ENCODE data around the gene RNF222. TPM values are rescaled to one million over a fixed set of nuclear protein-coding genes. Genes with fewer than 3 reads are reported as not detected.

The RNF222 gene
- total and polyA plus RNA-seq, 2 of the 8 experiments (the other 6 are each of a cell fraction or from before 2014, with no cell fraction given): not detected

DNA sequence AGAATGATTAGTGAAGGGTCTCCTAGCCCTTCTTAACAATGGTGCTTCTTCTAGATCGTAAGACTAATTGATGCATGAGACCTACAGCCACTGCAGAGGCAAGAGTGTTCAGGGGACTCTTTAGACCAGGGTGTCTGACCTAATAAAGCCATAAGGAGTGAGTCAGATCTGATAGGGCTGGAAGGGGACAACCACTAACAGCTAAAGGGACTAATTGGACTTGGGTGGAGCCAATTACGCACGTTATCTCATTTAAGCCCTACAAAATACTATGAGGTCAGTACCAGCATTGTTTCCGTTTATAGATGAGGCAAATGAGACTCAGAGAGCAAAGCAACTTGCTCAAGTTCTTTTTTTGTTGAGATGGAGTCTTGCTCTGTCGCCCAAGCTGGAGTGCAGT, 14.5 kb upstream of the RNF222 start (continued):
- TF ChIP-seq, protein P1, sequence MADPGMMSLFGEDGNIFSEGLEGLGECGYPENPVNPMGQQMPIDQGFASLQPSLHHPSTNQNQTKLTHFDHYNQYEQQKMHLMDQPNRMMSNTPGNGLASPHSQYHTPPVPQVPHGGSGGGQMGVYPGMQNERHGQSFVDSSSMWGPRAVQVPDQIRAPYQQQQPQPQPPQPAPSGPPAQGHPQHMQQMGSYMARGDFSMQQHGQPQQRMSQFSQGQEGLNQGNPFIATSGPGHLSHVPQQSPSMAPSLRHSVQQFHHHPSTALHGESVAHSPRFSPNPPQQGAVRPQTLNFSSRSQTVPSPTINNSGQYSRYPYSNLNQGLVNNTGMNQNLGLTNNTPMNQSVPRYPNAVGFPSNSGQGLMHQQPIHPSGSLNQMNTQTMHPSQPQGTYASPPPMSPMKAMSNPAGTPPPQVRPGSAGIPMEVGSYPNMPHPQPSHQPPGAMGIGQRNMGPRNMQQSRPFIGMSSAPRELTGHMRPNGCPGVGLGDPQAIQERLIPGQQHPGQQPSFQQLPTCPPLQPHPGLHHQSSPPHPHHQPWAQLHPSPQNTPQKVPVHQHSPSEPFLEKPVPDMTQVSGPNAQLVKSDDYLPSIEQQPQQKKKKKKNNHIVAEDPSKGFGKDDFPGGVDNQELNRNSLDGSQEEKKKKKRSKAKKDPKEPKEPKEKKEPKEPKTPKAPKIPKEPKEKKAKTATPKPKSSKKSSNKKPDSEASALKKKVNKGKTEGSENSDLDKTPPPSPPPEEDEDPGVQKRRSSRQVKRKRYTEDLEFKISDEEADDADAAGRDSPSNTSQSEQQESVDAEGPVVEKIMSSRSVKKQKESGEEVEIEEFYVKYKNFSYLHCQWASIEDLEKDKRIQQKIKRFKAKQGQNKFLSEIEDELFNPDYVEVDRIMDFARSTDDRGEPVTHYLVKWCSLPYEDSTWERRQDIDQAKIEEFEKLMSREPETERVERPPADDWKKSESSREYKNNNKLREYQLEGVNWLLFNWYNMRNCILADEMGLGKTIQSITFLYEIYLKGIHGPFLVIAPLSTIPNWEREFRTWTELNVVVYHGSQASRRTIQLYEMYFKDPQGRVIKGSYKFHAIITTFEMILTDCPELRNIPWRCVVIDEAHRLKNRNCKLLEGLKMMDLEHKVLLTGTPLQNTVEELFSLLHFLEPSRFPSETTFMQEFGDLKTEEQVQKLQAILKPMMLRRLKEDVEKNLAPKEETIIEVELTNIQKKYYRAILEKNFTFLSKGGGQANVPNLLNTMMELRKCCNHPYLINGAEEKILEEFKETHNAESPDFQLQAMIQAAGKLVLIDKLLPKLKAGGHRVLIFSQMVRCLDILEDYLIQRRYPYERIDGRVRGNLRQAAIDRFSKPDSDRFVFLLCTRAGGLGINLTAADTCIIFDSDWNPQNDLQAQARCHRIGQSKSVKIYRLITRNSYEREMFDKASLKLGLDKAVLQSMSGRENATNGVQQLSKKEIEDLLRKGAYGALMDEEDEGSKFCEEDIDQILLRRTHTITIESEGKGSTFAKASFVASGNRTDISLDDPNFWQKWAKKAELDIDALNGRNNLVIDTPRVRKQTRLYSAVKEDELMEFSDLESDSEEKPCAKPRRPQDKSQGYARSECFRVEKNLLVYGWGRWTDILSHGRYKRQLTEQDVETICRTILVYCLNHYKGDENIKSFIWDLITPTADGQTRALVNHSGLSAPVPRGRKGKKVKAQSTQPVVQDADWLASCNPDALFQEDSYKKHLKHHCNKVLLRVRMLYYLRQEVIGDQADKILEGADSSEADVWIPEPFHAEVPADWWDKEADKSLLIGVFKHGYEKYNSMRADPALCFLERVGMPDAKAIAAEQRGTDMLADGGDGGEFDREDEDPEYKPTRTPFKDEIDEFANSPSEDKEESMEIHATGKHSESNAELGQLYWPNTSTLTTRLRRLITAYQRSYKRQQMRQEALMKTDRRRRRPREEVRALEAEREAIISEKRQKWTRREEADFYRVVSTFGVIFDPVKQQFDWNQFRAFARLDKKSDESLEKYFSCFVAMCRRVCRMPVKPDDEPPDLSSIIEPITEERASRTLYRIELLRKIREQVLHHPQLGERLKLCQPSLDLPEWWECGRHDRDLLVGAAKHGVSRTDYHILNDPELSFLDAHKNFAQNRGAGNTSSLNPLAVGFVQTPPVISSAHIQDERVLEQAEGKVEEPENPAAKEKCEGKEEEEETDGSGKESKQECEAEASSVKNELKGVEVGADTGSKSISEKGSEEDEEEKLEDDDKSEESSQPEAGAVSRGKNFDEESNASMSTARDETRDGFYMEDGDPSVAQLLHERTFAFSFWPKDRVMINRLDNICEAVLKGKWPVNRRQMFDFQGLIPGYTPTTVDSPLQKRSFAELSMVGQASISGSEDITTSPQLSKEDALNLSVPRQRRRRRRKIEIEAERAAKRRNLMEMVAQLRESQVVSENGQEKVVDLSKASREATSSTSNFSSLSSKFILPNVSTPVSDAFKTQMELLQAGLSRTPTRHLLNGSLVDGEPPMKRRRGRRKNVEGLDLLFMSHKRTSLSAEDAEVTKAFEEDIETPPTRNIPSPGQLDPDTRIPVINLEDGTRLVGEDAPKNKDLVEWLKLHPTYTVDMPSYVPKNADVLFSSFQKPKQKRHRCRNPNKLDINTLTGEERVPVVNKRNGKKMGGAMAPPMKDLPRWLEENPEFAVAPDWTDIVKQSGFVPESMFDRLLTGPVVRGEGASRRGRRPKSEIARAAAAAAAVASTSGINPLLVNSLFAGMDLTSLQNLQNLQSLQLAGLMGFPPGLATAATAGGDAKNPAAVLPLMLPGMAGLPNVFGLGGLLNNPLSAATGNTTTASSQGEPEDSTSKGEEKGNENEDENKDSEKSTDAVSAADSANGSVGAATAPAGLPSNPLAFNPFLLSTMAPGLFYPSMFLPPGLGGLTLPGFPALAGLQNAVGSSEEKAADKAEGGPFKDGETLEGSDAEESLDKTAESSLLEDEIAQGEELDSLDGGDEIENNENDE (IDR thresholded peaks at IDR 0.05; ENCODE audit: insufficient replicate concordance, low read length): no peak
- TF ChIP-seq NRF1 (IDR thresholded peaks at IDR 0.05; ENCODE audit: low read depth, low read length): no peak
- no peak for TF ChIP-seq BACH1 (IDR thresholded peaks at IDR 0.05; ENCODE audit: low read length)
- no peak for TF ChIP-seq NANOG (IDR thresholded peaks at IDR 0.05; ENCODE audit: insufficient read depth, low read depth, low read length, poor library complexity, severe bottlenecking)
- TF ChIP-seq CEBPB (IDR thresholded peaks at IDR 0.05; ENCODE audit: low read depth, low read length): no peak
- no peak for TF ChIP-seq BRCA1 (IDR thresholded peaks at IDR 0.05; ENCODE audit: low read depth, low read length)
- TF ChIP-seq SIX5 (IDR thresholded peaks at IDR 0.05; ENCODE audit: low read depth, low read length): no peak
- no peak for TF ChIP-seq RFX5 (IDR thresholded peaks at IDR 0.05; ENCODE audit: borderline replicate concordance, low read depth, low read length)

Measured in H1 (cell line).